ENCODE measurements around the gene FREY1.
"Not testable (repeated sequence)": the region's sequence is repeated elsewhere in the genome, so short reads cannot be mapped to it uniquely, and the experiment has no call there.

FREY1 gene

DNA sequence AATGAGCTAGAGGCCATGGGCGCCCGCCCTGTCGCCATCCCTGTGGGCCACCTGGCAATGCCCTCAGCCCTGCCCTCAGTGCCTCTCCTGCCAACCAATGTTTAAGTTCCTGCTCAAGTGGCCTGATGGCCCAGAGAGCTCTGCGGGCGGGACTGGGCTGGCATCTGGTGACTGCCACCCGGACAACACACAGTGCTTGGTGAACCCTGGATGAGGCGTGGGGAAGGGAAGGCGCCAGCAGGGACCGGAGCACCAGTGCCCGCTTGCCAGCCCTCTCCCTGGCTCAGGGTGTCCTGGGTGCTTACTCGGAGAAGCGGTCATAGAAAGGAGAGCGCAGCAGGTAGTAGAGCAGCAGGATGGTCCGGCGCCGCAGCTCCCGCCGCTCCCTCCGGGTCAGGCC lies 6.4 kb upstream of the FREY1 start:
- no peak for DNase-seq

DNA sequence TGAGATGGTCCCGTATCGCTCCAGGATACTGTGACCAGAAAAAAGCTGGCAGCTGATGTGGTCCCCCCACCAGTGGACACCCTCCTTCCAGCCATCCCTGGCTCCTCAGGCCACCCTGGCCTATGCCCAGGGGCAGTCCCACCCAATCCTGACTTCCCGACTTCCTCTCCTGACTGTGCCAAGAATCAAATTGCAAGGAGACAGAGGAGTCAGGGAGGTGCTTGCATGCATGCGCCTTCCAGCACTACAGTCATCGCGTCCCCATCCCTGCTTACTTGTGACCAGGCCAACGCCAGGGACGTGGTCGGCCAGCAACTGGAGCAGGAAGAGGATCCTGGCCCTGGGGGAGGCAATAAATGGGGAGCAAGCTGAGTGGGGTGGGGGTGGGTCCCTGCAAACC lies 3.6 kb upstream of the FREY1 start:
- DNase-seq, result no peak

DNA sequence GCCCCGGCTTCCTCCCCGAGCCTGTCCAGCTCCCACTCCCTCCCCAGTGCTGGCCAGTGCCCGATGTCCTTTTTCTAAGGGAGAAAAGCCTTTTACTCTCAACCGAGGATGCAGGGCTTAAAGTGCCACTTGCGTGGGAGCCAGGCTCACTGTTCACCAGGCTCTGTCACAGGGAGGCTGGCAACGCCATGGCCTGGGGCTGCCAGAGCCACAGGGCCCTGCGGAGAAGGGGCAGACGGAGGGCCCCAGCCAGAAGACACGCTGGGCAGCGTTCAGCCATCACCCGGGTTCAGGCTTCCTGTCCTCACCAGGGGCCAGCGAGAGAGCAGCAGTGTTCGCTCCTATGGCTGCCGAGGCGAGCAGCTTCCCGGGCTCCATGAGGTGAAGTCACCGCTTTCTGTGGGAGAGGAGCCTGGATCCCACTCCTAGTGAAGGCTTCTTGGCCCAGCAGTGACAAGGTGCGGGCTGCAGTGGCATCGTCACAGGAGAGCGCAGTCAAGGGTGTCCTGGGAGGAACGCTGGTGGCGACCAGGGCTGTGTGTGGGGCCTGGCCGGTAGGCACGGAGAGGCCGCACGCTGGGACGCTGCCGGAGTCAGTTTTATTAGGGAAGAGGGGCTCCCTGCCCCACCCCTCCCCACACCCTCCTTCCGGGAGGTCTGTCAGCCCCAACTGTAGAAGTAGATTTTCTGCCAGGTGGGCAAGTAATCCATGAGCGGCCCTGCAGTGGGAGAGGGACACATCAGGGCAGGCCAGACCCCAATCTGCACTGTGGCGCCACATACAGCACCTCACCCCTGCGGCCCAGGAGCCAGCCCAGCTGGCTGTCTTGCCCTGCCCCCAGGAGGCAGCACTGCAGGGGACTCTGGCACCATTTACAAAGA lies 2.8 kb upstream of the FREY1 start:
- DNase-seq, result no peak

DNA sequence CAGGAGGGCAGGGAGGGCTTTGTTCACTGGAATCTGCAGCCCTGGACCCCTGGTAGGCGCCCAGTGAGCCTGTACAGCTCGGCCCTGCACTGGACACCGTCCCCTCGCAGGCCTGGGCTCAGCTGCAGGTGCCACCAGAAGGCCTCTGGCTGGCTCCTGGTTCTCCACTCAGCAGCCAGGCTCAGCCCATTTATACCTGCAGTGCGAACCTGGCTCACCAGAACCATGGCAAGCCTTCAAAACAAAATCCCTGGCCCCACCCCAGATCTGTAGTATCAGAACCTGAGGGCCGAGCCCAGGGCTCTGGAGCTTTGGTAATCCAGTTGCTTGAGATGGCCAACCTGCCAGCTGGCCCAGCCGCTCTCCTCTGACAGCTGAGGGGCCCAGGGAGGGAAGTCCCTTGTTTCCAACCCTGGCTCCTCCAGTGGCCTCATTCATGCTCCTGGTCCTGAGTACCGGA lies 870 bp upstream of the FREY1 start:
- no peak for DNase-seq

DNA sequence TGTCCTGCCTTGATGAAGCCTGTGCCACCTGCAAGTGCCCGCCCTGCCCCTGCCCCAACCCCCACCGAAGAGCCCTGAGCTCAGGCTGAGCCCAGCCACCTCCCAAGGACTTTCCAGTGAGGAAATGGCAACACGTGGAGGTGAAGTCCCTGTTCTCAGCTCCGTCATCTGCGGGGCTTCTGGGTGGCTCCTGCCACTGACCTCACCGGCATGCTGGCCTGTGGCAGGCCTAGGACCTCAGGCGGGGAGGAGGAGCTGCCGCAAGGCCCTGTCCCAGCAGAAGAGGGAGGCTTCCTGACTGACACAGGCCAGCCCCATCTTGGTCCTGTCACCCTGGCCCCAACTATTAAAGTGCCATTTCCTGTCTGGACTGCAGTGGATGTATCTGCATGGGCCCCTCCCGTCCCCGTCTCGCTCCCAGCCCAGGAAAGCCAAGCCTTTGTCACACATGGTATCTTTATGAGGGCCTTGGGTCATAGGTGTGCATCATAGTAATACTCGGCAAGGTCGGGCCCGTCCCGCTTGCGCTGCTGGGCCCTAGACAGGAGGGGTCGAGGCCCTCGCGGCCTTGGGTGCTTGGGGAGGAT lies 882 bp downstream of the FREY1 start:
- DNase-seq, result no peak

DNA sequence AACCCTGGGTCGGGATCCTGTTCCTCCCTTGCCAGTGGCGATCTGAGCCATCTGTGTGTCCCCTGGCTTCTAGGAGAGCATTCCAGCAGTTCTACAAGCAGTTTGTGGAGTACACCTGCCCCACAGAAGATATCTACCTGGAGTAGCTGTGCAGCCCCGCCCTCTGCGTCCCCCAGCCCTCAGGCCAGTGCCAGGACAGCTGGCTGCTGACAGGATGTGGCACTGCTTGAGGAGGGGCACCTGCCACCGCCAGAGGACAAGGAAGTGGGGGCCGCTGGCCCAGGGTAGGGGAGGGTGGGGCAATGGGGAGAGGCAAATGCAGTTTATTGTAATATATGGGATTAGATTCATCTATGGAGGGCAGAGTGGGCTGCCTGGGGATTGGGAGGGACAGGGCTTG lies 1.5 kb downstream of the FREY1 start:
- DNase-seq, result not testable (repeated sequence)

DNA sequence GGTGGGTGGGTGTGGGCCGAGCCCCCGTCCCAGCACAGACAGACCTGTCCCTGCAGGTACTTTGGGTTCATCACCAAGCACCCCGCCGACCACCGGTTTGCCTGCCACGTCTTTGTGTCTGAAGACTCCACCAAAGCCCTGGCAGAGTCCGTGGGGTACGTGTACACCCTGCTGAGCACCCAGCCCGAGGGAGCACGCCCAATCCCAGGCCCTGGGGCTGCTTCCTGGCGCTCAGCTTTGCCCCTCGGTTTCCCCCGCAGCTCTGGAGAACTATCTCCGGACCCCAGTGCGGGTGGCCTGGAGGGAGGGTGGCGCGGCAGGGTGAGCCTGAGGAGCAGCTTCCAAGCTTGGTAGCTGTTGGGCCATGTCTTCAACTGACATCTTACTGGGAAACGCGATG lies 2.0 kb downstream of the FREY1 start:
- no peak for DNase-seq

DNA sequence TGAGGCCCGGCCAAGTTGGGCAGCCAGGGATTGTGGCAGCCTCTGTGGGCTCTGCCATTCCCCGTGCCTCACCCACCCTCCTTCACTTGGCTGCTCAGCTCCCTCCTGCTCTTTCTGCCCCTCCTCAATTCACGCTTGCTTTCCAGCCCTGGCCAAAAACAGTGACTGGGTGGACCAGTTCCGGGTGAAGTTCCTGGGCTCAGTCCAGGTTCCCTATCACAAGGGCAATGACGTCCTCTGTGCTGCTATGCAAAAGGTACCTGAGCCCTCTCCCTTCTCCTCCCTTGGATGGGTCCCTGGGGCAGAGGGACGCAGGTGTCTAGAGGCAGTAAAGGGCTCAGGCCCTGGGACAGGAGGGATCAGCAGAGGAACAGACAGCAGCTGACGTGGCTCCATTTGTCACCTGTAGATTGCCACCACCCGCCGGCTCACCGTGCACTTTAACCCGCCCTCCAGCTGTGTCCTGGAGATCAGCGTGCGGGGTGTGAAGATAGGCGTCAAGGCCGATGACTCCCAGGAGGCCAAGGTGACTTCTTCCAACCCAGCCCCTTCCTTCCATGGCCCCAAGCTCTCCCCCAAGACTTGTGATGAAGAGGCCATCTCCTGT lies 2.7 kb downstream of the FREY1 start:
- DNase-seq, result no peak

DNA sequence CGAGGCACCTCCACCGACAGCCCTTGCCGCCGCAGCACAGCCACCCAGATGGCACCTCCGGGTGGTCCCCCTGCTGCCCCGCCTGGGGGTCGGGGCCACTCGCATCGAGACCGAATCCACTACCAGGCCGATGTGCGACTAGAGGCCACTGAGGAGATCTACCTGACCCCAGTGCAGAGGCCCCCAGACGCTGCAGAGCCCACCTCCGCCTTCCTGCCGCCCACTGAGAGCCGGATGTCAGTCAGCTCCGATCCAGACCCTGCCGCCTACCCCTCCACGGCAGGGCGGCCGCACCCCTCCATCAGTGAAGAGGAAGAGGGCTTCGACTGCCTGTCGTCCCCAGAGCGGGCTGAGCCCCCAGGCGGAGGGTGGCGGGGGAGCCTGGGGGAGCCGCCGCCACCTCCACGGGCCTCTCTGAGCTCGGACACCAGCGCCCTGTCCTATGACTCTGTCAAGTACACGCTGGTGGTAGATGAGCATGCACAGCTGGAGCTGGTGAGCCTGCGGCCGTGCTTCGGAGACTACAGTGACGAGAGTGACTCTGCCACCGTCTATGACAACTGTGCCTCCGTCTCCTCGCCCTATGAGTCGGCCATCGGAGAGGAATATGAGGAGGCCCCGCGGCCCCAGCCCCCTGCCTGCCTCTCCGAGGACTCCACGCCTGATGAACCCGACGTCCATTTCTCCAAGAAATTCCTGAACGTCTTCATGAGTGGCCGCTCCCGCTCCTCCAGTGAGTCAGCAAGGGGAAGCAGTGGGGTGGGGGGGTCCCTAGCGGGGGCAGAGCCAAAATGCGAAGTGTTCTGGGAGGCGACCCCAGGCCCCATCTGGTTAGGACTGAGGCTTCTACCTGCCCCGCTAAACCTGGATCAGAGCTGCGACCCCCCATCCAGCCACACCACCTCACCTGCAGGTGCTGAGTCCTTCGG lies 4.4 kb downstream of the FREY1 start:
- DNase-seq, result no peak

DNA sequence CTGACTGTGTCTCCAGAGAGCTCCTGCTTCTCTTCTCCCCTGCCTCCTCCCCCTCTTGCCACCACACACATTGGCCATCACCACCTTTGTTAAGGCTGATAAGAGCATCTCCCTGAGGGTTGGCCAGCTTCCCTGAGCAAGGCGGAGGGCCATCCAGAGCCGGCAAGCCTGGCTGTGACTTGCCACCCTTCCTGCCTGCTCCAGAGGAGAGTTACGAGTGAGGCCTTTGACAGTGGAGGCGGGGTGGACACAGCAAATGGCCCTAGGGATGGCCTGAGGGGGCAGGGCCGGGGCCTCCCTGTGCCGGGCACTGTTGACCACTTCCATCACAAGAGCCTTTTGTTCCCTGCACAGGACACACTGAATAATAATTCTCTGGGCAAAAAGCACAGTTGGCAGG lies 5.4 kb downstream of the FREY1 start:
- no peak for DNase-seq

DNA sequence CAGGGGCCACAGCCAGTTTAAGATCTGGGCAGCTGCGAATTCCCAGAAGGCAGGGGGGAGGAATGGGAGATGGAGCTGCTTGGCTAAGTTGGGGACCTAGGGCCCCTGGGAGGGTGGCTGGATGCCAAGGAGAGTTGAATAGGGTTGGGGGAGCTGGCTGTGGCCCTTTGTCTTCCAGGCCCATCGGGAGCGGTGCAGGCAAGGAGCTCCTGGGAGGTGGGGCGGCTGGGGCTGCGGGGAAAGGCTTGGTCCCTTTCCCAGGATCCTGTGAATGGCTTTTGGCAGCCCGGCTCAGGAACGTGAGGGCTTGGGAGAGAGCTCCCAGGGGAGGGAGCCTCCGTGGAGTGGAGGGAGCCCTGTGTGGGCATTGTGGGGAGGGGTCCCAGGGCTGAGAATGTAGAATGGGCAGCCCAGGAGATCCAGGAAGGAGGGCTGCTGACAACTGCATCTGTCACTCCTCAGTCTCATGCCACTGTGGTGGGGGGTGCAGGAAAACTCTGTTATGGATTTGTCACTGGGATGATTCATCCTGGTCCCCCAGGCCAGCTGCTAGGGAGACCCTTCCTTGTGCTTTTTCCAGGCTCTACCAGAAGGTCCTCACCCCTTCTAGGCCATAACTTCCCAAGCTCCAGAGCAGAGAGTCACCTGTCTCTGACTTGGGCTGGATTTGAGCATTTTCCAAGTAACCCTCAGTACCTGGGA lies 6.0 kb downstream of the FREY1 start:
- no peak for DNase-seq

DNA sequence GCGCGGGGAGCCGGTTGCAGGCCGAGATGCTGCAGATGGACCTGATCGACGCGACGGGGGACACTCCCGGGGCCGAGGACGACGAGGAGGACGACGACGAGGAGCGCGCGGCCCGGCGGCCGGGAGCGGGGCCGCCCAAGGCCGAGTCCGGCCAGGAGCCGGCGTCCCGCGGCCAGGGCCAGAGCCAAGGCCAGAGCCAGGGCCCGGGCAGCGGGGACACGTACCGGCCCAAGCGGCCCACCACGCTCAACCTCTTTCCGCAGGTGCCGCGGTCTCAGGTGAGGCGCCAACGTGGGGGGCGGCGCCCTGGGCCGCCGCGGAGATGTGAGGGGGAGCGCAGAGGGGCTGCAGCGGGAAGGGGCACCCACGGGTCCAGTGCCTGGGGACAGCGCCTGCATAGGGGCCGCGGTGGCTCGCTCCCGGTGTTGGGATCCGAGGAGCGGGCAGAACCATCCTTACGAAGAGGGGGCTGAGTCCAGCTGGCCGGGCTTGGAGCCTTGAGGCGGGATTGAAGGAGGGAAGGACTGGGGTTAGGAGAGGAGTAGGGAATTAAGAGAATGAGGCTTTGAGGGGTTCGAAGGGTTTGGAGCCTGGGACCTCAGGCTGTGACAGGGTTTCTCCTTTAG lies 6.8 kb downstream of the FREY1 start:
- not testable (repeated sequence) for DNase-seq

DNA sequence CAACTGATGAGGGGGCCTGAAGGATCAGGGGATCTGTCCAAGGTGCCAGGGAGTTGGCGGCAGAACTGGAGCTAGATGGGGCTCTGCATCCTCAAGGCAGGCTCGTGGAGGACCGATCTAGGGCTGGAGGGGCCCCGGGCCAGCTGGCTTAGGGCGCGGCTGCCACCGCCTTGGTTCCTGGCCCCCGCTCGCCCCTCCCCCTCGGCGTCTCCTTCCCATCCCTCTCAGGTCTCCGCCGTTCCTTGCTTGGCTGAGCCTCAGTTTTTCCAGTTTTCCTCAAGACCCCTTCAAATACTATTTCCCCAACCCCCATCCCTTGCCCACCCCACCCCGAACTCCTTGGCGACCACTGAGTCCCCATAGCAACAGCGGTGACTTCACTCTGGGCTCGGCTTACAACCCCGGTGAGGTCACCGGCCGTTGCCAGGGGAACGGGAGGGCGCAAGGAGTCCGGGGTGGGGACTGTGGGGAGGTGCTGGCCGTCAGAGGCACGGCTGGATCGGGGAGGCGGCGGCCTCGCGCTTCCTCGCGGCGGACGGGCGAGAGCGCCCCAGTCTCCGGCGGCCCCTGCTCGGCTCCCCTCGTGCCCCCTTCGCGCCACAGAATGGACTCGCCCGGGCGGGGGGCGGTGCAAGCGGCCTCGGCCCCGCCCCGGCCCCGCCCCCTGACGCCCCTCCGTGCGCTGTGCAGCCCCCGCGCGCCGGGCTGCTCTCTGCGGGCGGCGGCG lies 7.5 kb downstream of the FREY1 start:
- peak; percentile 43 to 52 for DNase-seq

DNA sequence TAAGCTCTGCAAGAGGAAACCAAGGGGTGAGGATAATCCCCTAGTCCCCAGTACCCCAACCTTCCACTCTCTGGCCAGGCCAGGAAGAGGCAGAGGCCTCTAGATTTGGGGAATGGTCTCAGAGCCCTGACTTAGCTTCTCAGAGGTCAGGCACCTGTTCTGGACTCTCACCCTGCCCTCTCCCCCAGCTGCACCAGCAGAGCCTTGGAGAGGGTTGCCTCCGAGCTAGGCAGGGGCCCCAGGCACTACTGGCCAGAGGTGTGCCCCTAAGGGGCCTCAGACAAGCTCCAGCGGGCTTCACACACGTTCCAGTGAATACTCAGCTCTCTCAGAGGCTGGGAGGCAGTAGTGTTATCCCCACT lies 8.0 kb downstream of the FREY1 start:
- no peak for DNase-seq

DNA sequence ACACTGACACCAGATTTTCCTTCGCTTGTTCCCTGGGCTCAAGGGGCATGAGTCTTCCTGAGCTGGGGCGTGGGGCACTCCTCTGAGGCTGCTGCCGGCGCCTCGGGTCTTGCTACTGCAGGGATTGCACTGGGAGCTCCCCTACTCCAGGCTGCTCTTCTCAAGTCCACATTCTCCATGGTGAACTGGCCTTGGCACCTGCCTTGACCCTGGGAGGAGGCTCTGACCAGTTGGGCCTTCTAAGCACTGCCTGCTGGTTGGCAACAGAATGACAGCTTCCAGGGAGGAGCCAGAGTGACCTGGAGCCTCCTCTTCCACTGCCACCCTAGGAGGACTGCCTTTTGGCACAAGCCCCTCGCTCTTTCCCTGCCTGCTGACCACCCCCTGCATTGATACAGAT lies 9.5 kb downstream of the FREY1 start:
- DNase-seq, result no peak

DNA sequence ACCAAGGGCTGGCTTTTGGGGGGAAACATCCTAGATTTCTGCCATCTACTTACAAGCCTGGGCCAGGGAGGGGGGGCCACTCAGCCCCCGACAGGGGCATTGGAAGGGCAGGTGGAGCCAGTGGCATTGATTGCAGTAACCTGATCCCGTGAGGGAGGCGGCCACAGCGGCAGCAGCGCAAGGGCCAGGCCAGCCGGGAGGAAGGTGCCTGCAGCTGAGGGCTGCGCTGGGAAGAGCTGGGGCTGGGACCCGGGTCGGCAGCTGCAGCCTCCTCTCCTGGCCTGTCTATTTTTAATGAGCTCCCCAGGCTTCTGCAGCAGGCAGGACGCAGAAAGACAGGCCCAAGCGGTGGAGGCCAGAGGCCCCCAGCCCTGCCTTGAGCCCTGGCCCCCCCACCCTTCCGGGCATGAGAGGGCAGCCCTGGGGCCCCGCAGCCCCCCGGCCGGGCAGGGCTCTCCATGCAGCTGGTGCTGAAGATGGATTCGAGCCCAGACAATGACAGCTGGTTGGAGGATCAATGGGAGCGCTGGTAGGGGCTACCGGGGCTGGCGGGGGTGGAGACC lies 10.6 kb downstream of the FREY1 start:
- DNase-seq, result no peak

DNA sequence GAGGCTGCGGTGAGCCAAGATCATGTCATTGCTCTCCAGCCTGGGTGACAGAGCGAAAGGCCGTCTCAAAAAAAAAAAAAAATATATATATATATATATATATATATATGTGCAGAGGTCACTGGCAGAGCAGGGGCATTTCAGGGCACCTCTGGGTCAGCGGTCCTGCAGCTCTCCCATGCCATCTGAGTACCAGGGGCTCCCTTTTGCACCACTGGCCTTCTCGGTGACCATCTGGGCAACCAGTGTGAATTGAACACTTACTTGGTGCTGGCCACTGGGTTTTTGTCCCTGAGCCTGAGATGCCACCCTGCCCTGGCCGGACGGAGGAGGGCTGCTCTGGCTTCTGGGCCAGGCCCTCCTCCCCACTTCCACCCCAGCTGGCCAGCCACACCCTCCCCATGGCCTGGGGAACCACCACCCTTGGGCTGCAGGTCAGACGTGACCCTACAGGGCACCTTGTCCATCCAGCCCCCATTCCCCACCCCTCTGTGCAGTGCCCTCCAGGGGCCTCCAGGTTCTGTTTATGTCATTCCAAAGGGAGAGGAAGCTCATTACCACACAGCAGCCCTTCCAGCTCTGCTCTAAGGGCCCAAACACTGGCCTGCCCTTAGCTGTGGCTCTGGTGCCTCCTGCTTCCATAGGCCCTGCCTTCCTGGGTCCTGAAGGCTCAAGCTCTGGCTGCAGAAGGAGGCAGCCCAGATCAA lies 11.4 kb downstream of the FREY1 start:
- no peak for DNase-seq

DNA sequence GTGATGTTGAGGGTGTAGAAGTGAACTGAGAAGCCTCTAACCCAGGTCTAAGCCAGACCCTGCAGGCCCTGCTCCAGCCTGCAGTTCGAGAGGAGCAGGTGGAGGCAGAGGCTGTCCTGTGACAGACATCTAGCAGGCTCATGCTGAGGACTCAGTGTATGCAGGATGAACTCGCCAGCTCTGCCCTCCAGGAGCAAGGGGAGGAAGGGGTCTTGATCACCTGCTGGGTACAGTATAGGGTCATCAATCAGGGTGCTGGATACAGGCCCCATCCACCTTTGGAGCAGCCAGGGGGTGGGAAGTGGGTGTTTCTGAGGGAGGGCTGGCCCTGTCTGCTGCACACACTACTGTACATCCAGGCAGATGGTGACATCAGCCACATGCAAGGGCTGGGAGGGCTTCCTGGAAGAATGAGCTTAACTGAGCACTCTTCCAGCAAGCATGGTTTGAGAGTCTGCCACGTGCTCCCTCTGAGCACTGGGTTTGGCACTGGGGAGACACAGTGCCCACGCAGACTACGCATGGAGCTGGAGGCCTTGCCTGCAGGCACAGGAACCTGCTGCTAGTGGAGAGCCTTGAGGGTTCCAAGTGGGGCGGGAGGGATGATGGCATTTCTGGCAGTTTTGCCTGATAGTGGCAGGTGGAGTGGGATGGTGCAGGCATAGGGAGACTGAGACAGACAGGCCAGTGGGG lies 12.4 kb downstream of the FREY1 start:
- no peak for DNase-seq

DNA sequence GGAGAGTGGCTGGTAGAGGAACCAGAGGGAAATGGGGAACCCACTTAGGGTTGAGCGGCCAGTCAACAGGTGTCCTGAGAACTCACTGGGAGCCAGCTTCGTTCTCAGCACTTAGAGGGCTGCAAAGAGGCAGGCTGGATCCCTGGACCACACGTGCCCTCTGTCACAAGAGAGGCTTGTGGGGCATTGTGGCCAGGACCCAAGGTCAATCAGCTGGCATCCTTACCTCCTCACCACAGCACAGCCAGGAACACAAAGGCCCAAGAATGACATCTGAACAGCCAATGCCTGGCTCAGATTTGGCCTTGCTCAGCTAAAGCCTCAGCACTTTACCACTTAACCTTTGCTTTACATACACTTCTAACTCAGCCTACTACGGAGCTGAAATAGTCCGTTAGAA lies 14.2 kb downstream of the FREY1 start:
- no peak for DNase-seq

All from stimulated activated CD4-positive, alpha-beta T cell treated with anti-CD3 and anti-CD28 coated beads, Interleukin-4, amount 100 ng/mL, for 4 hours (primary cell).